CD14-positive monocyte (primary cell): ENCODE results near the gene OSBPL8. TPM values are rescaled to one million over a fixed set of nuclear protein-coding genes. Genes with fewer than 3 reads are reported as not detected.
A peak's percentile ranks its signal among the peaks of the same experiment; 100 is the strongest.

Experiments used
- DNase-seq, 3 donors: peaks; one replicate each; pipeline ENCODE4 v3.0.0-alpha.2; 2011 to 2022
- H2AFZ ChIP-seq: 2 replicates; pipeline ENCODE4 v1.6.0; 2012; ENCODE audit warnings: mild to moderate bottlenecking, low read depth, low read length, inconsistent platforms; ENCODE audit not compliant: insufficient read depth, poor library complexity, severe bottlenecking
- H3K27ac ChIP-seq, 2 donors: 1 replicate in 1 of 2; 2 replicates in 1 of 2; pipeline ENCODE4 v1.5.1; 2012 to 2013; ENCODE audit warnings: low read length in 2 of 2, control low read depth in 1 of 2, inconsistent platforms in 1 of 2, low read depth in 1 of 2, mild to moderate bottlenecking in 1 of 2
- H3K27me3 ChIP-seq, 2 donors: one replicate each; pipeline versions ENCODE4 v1.6.0 to v1.6.1; 2011 to 2013; ENCODE audit warnings: low read length in 2 of 2; ENCODE audit not compliant: control insufficient read depth in 2 of 2, insufficient read depth in 2 of 2
- H3K36me3 ChIP-seq, 2 donors: replicated peaks in 1 of 2; 1 replicate in 1 of 2; 2 replicates in 1 of 2; pipeline versions ENCODE4 v1.5.1 to v1.6.1; 2012 to 2013; ENCODE audit warnings: low read length in 2 of 2, control low read depth in 1 of 2, inconsistent platforms in 1 of 2, mild to moderate bottlenecking in 1 of 2; ENCODE audit not compliant: insufficient read depth in 2 of 2, control insufficient read depth in 1 of 2
- H3K4me1 ChIP-seq, 2 donors: 1 replicate in 1 of 2; 2 replicates in 1 of 2; pipeline versions ENCODE4 v1.5.1 to v1.6.1; 2012 to 2013; ENCODE audit warnings: low read length in 2 of 2, control low read depth in 1 of 2, inconsistent platforms in 1 of 2, mild to moderate bottlenecking in 1 of 2, moderate library complexity in 1 of 2; ENCODE audit not compliant: insufficient read depth in 2 of 2, control insufficient read depth in 1 of 2
- H3K4me2 ChIP-seq: replicated peaks from 2 replicates; pipeline ENCODE3; 2012; ENCODE audit warnings: low read length, moderate library complexity, mild to moderate bottlenecking; ENCODE audit not compliant: poor library complexity, severe bottlenecking; ENCODE audit errors: extremely low read depth
- H3K4me3 ChIP-seq, 3 experiments: fragments of 200-600 bp in 1 of 3; sonication (generic) in 1 of 3; replicated peaks in 1 of 3; 1 replicate in 2 of 3; 2 replicates in 1 of 3; pipeline ENCODE4 v1.5.1; 2011 to 2013; ENCODE audit warnings: low read length in 3 of 3, mild to moderate bottlenecking in 3 of 3, control low read depth in 2 of 3, low read depth in 2 of 3, inconsistent platforms in 1 of 3, moderate library complexity in 1 of 3
- H3K79me2 ChIP-seq: 2 replicates; pipeline ENCODE4 v1.6.0; 2012; ENCODE audit warnings: mild to moderate bottlenecking, control low read depth, inconsistent platforms, low read length, moderate library complexity; ENCODE audit not compliant: insufficient read depth
- H3K9ac ChIP-seq: 2 replicates; pipeline ENCODE4 v1.6.0; 2017; ENCODE audit warnings: low read length, mild to moderate bottlenecking; ENCODE audit not compliant: insufficient read depth, poor library complexity, severe bottlenecking
- H3K9me3 ChIP-seq, 2 donors: replicated peaks in 1 of 2; 1 replicate in 1 of 2; 2 replicates in 1 of 2; pipeline versions ENCODE4 v1.5.1 to v1.6.1; 2012 to 2013; ENCODE audit warnings: low read length in 2 of 2, control low read depth in 1 of 2; ENCODE audit not compliant: control insufficient read depth in 1 of 2, insufficient read depth in 1 of 2
- H4K20me1 ChIP-seq: 2 replicates; pipeline ENCODE4 v1.6.0; 2012; ENCODE audit warnings: mild to moderate bottlenecking, low read length, control low read depth, moderate library complexity; ENCODE audit not compliant: insufficient read depth
- H3K27ac Mint-ChIP-seq, 7 donors: one replicate each; pipeline ENCODE4 v1.8.0; 2020; ENCODE audit warnings: mild to moderate bottlenecking in 7 of 7, mixed read lengths in 7 of 7, moderate library complexity in 6 of 7, inconsistent platforms in 2 of 7
- H3K27me3 Mint-ChIP-seq, 3 donors: one replicate each; pipeline ENCODE4 v1.8.0; 2021 to 2022; ENCODE audit warnings: low read depth in 3 of 3, mild to moderate bottlenecking in 3 of 3, mixed read lengths in 3 of 3, moderate library complexity in 3 of 3, inconsistent platforms in 1 of 3
- H3K36me3 Mint-ChIP-seq, 2 donors: one replicate each; pipeline ENCODE4 v1.8.0; 2020; ENCODE audit warnings: mixed read lengths in 2 of 2, inconsistent platforms in 1 of 2, mild to moderate bottlenecking in 1 of 2
- H3K4me1 Mint-ChIP-seq: one replicate; pipeline ENCODE4 v1.8.0; 2020; ENCODE audit warnings: mild to moderate bottlenecking, mixed read lengths
- H3K4me3 Mint-ChIP-seq, 2 donors: one replicate each; pipeline ENCODE4 v1.8.0; 2020; ENCODE audit warnings: mild to moderate bottlenecking in 2 of 2, mixed read lengths in 2 of 2, moderate library complexity in 1 of 2
- H3K9me3 Mint-ChIP-seq, 7 donors: one replicate each; pipeline ENCODE4 v1.8.0; 2020 to 2022; ENCODE audit warnings: mixed read lengths in 7 of 7, mild to moderate bottlenecking in 6 of 7, moderate library complexity in 6 of 7, inconsistent platforms in 2 of 7
- WGBS: methylation state at CpG from one replicate; pipeline ENCODE4 v1.1.5; 2013; ENCODE audit warnings: missing lambda C conversion rate; ENCODE audit not compliant: insufficient coverage; 5-methylcytosine and 5-hydroxymethylcytosine counted together
- intact Hi-C, 2 donors: fragments of 100-400 bp; cut with micrococcal nuclease; formaldehyde crosslinking; loops; one replicate each; pipeline versions ENCODE4 v1.15.0 to v1.15.1; 2023
- polyA plus RNA-seq, 3 donors: library from polyadenylated mRNA; depleted of rRNA in 1 of 3; unstranded in 2 of 3; stranded (reverse) in 1 of 3; fragments of 300-500 nt in 2 of 3; fragments of >200 nt in 1 of 3; fragmentation: Illumina TruSeq in 2 of 3; gene quantifications; 1 replicate in 2 of 3; 2 replicates in 1 of 3; pipeline ENCODE4 v1.2.3, GENCODE V29; 2012 to 2021
- TF ChIP-seq, protein P1 (sequence below): fragments of 200-600 bp; IDR thresholded peaks from one replicate; pipeline ENCODE4 v1.8.0; 2022; ENCODE audit warnings: antibody characterized with exemption, mild to moderate bottlenecking

The OSBPL8 gene
- polyA plus RNA-seq, 3 donors: 25.3 to 167 (median 147) TPM

DNA sequence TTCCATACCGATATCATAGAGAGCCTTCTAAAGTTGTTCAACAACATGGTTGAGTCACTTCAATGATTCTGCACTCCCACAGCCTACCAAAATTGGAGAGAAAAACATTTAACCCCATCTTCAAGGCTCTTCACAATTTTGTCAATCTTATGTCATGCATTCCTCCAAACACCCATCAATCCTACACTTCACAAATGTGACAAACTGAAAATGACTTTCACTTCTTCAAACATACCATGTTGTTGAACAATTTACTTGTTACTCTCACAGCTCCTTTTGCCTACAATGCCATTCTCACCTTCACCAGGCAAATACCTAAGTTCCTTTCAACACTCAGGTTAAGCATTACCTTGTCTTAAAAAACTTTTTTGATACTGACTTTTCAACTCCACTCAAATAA, 88.0 kb downstream of the OSBPL8 start:
- WGBS: 86% methylated on average over 1 of the region's 1 CpG
- TF ChIP-seq, protein P1, sequence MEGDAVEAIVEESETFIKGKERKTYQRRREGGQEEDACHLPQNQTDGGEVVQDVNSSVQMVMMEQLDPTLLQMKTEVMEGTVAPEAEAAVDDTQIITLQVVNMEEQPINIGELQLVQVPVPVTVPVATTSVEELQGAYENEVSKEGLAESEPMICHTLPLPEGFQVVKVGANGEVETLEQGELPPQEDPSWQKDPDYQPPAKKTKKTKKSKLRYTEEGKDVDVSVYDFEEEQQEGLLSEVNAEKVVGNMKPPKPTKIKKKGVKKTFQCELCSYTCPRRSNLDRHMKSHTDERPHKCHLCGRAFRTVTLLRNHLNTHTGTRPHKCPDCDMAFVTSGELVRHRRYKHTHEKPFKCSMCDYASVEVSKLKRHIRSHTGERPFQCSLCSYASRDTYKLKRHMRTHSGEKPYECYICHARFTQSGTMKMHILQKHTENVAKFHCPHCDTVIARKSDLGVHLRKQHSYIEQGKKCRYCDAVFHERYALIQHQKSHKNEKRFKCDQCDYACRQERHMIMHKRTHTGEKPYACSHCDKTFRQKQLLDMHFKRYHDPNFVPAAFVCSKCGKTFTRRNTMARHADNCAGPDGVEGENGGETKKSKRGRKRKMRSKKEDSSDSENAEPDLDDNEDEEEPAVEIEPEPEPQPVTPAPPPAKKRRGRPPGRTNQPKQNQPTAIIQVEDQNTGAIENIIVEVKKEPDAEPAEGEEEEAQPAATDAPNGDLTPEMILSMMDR: no peak

DNA sequence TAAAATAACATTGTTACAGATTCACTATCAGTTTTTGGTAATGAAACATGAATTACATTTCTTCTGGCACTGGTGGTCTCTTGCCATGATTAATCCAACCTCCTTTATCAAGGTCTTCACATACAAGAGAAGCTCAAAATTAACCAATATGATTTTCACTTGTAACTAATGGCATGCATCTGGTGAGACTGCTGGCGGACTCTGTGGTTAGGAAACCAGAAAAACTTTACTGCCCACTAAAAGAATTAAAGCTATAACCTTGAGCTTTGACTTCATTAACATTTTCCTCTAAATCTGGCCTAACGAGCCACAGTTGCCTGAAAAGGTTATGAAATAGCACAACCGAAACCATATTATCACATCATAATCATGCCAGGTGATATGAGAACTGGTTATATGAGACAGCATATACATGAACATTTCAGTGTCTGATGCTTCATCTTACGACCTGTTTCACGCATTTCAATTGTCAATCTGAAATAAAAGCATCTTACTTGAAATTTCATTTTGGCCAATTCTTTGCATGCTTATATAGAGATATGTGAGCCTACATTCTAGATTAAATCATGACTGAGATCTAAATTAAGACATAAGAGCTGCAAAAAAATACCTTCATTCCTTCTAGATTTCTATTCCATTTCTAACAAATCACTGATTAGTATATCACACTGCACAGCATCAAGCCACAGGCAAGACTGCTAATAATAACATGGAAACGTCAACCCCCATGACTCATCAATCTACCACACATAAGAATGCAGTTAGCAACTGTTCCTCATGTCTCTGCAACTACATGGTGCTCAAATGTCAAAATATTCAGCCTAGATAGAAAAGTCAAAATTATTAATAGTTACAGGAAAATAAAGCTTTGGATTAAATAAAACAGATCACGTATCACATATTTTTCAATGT, 89.3 kb downstream of the OSBPL8 start:
- WGBS: no CpG with 5 or more reads among the region's 7 CpGs
- no peaks in the 10 kb centered on the region for H3K27me3 Mint-ChIP-seq
- peak; percentile 34 to 62 (median 52) for DNase-seq

More for the DNA sequence above, 88.0 kb downstream of the OSBPL8 start:
- H3K4me1 ChIP-seq: peaks cover 8 to 18% of the 10 kb centered on the region in 2 donors
- Mint-ChIP-seq H3K4me3 (no peak overlapping the region), H3K36me3 (peaks cover 2 to 11% of the 10 kb centered on the region in 2 donors), H3K9me3 (no peaks in the 10 kb centered on the region), H3K4me1 (peaks cover 5% of the 10 kb centered on the region), H3K27me3 (no peaks in the 10 kb centered on the region), H3K27ac (no peak overlapping the region)
- H3K9ac ChIP-seq: no peak overlapping the region
- H3K4me2 ChIP-seq: no peak overlapping the region
- H3K27ac ChIP-seq: peak overlapping the region in 1 of 2 donors; percentile 57
- H3K9me3 ChIP-seq: no peaks in the 10 kb centered on the region
- no peak overlapping the region for H3K4me3 ChIP-seq
- no peak for DNase-seq
- no peaks in the 10 kb centered on the region for H3K27me3 ChIP-seq
- no peaks in the 10 kb centered on the region for H3K36me3 ChIP-seq
- peaks cover 73% of the 10 kb centered on the region for H3K79me2 ChIP-seq
- peaks cover 90% of the 10 kb centered on the region for H4K20me1 ChIP-seq
- no peak overlapping the region for H2AFZ ChIP-seq
- intact Hi-C loops: no loop called here

More for the DNA sequence above, 89.3 kb downstream of the OSBPL8 start:
- Histone ChIP-seq H4K20me1 (peaks cover 84% of the 10 kb centered on the region), H2AFZ (no peak overlapping the region), H3K79me2 (peaks cover 72% of the 10 kb centered on the region), H3K4me3 (no peak overlapping the region), H3K9ac (no peak overlapping the region), H3K9me3 (no peaks in the 10 kb centered on the region), H3K36me3 (no peaks in the 10 kb centered on the region), H3K27me3 (no peaks in the 10 kb centered on the region), H3K4me2 (peak overlapping the region; percentile 5), H3K27ac (peak overlapping the region in 1 of 2 donors; percentile 54), H3K4me1 (peaks cover 8 to 18% of the 10 kb centered on the region in 2 donors)
- Mint-ChIP-seq H3K27ac (no peak overlapping the region), H3K36me3 (peaks cover 2% of the 10 kb centered on the region in 2 donors), H3K4me3 (no peak overlapping the region), H3K9me3 (no peaks in the 10 kb centered on the region), H3K4me1 (peaks cover 5% of the 10 kb centered on the region)
- intact Hi-C loops: no loop called here
- TF ChIP-seq, protein P1: no peak
